Measurements from ENCODE around the gene NFASC.

NFASC gene

DNA sequence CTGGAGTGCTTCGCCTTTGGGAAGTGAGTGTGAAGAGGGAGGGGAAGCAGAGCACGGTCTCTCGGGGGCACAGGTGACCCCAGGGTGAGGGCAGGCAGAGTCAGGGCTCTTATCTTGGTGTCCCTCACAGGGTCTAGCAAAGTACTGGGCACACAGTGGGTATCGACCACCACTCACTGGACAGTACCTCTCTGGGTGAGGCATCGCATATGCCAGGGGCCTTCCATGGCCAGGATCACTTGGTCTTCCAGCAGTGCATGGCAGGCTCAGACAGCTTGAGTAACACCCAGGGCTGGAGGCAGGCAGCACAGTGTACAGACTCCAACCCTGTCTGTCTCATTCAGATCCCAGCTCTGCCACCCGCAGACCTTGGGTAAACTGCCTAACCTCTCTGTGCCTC, 189.0 kb downstream of the NFASC start:
- no peak overlapping the region for H3K27ac ChIP-seq (ENCODE audit: extremely low read depth, low read depth, low read length)
- no peaks in the 10 kb centered on the region for H3K36me3 ChIP-seq (ENCODE audit: control insufficient read depth in 2 of 2, insufficient read depth in 1 of 2, low read length in 2 of 2)
- ChIA-PET CTCF (interaction anchor here (0.7 to 5.9 kb wide), 3 partner anchors 70 to 252 kb away, joined by 3 to 282 read pairs (median 24); no protein-coding TSS in a partner anchor), POLR2A (no interaction called here)
- H3K9me3 ChIP-seq (ENCODE audit: control insufficient read depth, insufficient read depth, low read depth, low read length) = no peaks in the 10 kb centered on the region
- H3K4me1 ChIP-seq (ENCODE audit: control insufficient read depth, insufficient read depth, low read length) = no peaks in the 10 kb centered on the region
- TF ChIP-seq ZNF391 (tag by site-specific recombination; IDR thresholded peaks at IDR 0.05; ENCODE audit: borderline replicate concordance, low read depth) = no peak
- TF ChIP-seq, protein P1, sequence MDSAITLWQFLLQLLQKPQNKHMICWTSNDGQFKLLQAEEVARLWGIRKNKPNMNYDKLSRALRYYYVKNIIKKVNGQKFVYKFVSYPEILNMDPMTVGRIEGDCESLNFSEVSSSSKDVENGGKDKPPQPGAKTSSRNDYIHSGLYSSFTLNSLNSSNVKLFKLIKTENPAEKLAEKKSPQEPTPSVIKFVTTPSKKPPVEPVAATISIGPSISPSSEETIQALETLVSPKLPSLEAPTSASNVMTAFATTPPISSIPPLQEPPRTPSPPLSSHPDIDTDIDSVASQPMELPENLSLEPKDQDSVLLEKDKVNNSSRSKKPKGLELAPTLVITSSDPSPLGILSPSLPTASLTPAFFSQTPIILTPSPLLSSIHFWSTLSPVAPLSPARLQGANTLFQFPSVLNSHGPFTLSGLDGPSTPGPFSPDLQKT (IDR thresholded peaks at IDR 0.05; ENCODE audit: borderline replicate concordance, low read depth, low read length) = no peak
- no peak overlapping the region for H3K4me3 ChIP-seq (ENCODE audit: low read depth, low read length)

GRCh38 chr1:205060746-205061145, 190.1 kb downstream of the NFASC start:
- Histone ChIP-seq H3K4me1 (ENCODE audit: control insufficient read depth, insufficient read depth, low read length) (no peaks in the 10 kb centered on the region), H3K27ac (ENCODE audit: extremely low read depth, low read depth, low read length) (no peak overlapping the region), H3K36me3 (ENCODE audit: control insufficient read depth in 2 of 2, insufficient read depth in 1 of 2, low read length in 2 of 2) (no peaks in the 10 kb centered on the region), H3K4me3 (ENCODE audit: low read depth, low read length) (no peak overlapping the region), H3K9me3 (ENCODE audit: control insufficient read depth, insufficient read depth, low read depth, low read length) (no peaks in the 10 kb centered on the region)
- no peak for TF ChIP-seq ZNF2 (tag by site-specific recombination; IDR thresholded peaks at IDR 0.05)
- no peak for TF ChIP-seq KLF16 (tag by site-specific recombination; IDR thresholded peaks at IDR 0.05)
- no peak for TF ChIP-seq ZFP41 (tag by site-specific recombination; IDR thresholded peaks at IDR 0.05; ENCODE audit: borderline replicate concordance)
- TF ChIP-seq ZBTB20 (tag by site-specific recombination; IDR thresholded peaks at IDR 0.05) = no peak
- no peak for TF ChIP-seq ZNF391 (tag by site-specific recombination; IDR thresholded peaks at IDR 0.05; ENCODE audit: borderline replicate concordance, low read depth)
- no peak for TF ChIP-seq ZNF660 (tag by site-specific recombination; IDR thresholded peaks at IDR 0.05)
- TF ChIP-seq ZNF114 (tag by site-specific recombination; IDR thresholded peaks at IDR 0.05) = no peak
- TF ChIP-seq BCL6B (tag by site-specific recombination; IDR thresholded peaks at IDR 0.05) = no peak
- no peak for TF ChIP-seq ZBTB7A (tag by site-specific recombination; IDR thresholded peaks at IDR 0.05; ENCODE audit: low read depth)
- TF ChIP-seq ZBTB10 (tag by site-specific recombination; IDR thresholded peaks at IDR 0.05) = no peak
- TF ChIP-seq ZNF223 (tag by site-specific recombination; IDR thresholded peaks at IDR 0.05) = no peak
- no peak for TF ChIP-seq REST (tag by site-specific recombination; IDR thresholded peaks at IDR 0.05)
- TF ChIP-seq ZNF366 (tag by site-specific recombination; conservative IDR thresholded peaks at IDR 0.05) = no peak
- no peak for TF ChIP-seq ZNF610 (tag by site-specific recombination; IDR thresholded peaks at IDR 0.05; ENCODE audit: borderline replicate concordance)
- POLR2A ChIA-PET = interaction anchor here (1.2 kb wide), 1 partner anchor 15 kb away, joined by 4 read pairs; no protein-coding TSS in a partner anchor
- CTCF ChIA-PET = interaction anchor here (0.6 to 5.9 kb wide), 29 partner anchors 8 to 874 kb away, joined by 3 to 282 read pairs (median 7); no protein-coding TSS in a partner anchor
